ENCODE data around the gene BAMBI.

The BAMBI gene

GRCh38 chr10:28709001-28709710 is 31.8 kb downstream of the BAMBI start:
- DNase-seq = no peak

- DNase-seq = no peak
These were observed 33.0 kb downstream of the BAMBI start for GRCh38 chr10:28710202-28710886.

- DNase-seq = no peak
These were observed 33.7 kb downstream of the BAMBI start for GRCh38 chr10:28711041-28711440.

- DNase-seq = no peak
These were observed 34.5 kb downstream of the BAMBI start for GRCh38 chr10:28711776-28712175.

GRCh38 chr10:28713626-28714352 is 36.5 kb downstream of the BAMBI start:
- DNase-seq = no peak

DNA sequence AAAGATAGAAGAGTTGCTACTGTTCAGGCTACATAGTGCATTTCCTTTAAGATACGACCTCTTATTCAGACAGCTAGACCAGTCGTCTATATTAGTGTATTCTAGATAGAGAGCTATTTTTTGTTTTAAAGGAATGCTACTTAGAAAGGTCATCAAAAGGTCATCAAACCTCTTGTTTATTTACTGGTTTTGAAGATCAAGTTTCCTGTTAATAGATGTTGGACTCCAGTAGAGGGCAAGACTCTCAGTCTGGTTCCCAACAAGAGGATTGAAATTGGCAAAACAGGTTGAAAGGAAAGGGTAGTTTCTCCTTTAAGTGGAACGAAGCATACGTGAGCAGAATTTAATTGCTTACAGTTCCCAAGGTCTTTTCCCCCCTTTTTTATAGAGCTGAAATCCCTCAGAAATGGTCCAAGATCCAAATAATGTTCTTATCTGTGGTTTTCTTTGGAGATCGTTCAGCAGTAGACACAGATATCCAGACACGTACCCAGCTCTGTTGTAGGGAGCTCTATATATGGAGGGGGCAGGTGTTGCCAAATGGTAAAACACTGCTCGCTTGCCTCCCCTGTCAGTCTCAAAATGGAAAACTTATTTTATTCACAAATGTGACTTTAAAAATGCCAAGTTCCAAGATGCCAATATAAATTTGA is 37.2 kb downstream of the BAMBI start:
- no peak for DNase-seq

DNA sequence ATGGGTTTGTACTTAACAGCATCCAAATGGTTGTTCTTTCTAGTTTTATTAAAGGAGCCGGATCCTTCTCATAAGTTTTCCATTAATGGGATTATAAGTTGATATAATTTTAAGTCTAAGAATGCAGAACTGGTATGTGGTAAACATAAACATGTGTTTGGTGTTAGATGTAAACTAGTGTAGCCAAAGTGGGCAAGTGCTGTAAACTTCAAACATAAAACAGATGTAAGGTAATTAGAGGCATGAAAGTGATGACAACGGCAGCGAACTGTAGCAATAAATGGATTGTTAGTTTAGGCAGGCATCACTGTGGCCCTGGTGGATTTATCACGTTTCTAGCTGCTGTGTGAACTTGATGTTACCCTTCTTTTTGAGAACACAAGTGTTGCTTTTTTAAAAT is 37.9 kb downstream of the BAMBI start:
- DNase-seq = no peak

DNA sequence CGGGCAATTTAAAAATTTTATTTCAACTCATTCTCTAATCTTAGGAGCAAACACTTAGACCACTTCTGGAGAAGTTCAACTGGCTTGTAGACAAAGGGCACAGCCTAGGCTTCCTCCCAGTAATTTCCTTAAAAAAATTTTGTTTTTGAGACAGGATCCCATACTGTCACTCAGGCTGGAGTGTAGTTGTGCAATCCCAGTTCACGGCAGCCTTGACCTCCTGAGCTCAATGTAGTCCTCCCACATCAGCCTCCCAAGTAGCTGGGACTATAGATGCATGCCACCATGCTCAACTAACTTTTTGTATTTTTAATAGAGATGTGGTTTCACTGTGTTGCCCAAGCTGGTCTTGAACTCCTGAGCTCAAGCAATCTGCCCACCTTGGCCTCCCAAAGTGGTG is 38.4 kb downstream of the BAMBI start:
- no peak for DNase-seq

- no peak for DNase-seq
These were observed 39.4 kb downstream of the BAMBI start for GRCh38 chr10:28716748-28717147.

DNA sequence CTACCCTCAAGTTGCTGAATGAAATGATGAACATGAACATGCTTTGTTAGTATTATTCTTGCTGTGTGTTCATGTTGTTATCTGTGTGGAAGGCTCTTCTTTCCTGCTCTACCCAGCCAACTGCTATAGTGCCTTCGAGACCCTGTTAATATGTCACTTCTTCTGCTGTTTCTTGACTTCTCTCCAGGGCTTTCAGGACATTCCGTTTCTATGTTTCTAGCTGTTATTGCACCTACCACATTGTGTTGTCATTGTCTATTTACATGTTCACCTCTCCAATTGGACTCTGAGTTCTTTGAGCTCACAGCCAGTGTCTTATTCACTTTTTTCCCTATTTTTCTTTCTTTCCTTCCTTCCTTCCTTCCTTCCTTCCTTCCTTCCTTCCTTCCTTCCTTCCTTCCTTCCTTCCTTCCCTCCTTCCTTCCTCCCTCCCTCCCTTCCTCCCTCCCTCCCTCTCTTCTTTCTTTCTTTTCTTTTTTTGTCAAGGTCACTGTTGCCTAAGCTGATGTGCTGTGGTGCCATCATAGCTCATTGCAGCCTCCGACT is 40.4 kb downstream of the BAMBI start:
- no peak for DNase-seq

DNA sequence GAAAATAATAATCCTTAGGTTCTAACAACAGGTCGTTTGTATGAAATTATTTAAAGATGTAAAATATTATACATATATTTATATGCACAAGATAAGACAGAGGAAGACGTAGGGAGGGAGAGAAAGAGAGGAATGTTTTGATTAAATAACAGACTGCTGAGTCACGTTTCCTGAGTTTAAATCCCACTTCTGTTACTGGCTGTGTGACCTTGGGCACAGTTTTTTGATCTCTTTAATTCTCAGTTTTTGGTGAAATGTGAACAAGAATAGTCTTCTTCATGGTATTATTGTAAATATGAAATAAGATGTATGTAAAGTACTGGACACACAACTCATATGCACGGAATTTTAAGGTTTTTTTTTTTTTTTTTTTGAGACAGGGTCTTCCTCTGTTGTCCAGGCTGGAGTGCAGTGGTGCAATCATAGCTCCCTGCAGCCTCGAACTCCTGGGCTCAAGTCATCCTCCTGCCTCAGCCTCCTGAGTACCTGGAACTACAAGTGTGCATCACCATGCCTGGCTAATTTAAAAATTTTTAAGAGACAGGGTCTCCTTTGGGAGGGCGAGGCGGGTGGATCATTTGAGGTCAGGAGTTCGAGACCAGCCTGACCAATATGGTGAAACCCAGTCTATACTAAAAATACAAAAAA is 42.6 kb downstream of the BAMBI start:
- DNase-seq = no peak

GRCh38 chr10:28721318-28721951 is 44.1 kb downstream of the BAMBI start:
- no peak for DNase-seq

- DNase-seq = no peak
These were observed 44.9 kb downstream of the BAMBI start for GRCh38 chr10:28722065-28722803.

DNA sequence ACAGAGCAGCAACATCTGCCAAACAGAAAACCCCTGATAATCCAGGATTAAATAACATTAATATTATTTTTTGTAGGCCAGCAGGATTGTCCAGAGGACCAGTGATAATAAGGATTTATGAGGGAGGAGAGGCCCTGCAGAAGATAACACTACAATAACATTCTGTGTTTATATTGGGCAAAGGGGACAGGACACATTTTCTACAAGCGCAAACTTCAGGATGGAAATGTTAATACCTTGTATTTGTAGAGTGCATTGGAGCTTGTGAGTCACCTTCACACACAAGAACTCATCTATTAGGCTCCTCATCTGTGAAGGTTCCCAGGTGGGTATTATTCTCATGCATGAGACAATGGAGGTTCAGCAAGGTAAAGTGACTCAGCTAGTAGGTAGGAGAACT is 51.0 kb downstream of the BAMBI start:
- DNase-seq = no peak

- DNase-seq = no peak
These were observed 52.9 kb downstream of the BAMBI start for GRCh38 chr10:28730031-28730778.

GRCh38 chr10:28732091-28732490 is 54.8 kb downstream of the BAMBI start:
- DNase-seq = no peak

Data from inflammatory macrophage treated with lipopolysaccharide for 4 hours (primary cell).